ENCODE data around the gene CST3. TPM values are rescaled to one million over a fixed set of nuclear protein-coding genes. Genes with fewer than 3 reads are reported as not detected.
"Not testable (repeated sequence)": the region's sequence is repeated elsewhere in the genome, so short reads cannot be mapped to it uniquely, and the experiment has no call there.

Gene CST3
- total RNA-seq, 2 experiments from 2014 or later, result 1.0 to 1.4 TPM

DNA sequence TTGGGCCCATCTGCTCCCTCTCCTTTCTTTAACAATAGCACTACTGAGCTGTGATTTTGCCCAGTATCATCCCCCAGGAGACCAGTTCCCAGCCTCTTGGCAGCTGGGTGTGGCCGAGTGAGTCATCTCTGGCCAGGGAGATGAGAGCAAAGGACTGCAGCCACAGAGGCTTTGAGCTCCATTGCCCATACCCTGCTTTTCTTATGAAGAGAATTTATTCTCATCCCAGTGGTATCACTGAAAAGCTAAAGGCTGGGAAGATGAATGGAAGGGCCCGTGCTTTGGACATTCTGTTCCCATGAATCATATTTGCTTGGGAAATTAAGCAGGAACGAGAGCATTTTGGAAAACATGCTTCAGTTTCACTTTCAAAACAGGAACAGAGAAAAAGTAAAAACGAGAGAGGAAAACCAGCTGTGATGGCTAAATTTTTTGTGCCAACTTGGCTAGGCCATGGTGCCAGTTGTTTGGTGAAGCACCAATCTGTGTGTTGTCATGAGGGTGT lies 14.9 kb downstream of the CST3 start:
- H3K4me1 Mint-ChIP-seq, result no peaks in the 10 kb centered on the region
- intact Hi-C loops (cut with DNase I, micrococcal nuclease), result no loop called here
- CTCF ChIA-PET, result no interaction called here
- H3K4me3 Mint-ChIP-seq, result no peak overlapping the region
- ATAC-seq, result no peak
- POLR2A ChIA-PET, result no interaction called here
- H3K9me3 Mint-ChIP-seq (ENCODE audit: low read depth), result no peaks in the 10 kb centered on the region
- DNase-seq, result no peak
- H3K27me3 Mint-ChIP-seq, result peaks cover 18% of the 10 kb centered on the region
- H3K27ac Mint-ChIP-seq, result no peak overlapping the region
- no peaks in the 10 kb centered on the region for H3K36me3 Mint-ChIP-seq (ENCODE audit: low read depth)

DNA sequence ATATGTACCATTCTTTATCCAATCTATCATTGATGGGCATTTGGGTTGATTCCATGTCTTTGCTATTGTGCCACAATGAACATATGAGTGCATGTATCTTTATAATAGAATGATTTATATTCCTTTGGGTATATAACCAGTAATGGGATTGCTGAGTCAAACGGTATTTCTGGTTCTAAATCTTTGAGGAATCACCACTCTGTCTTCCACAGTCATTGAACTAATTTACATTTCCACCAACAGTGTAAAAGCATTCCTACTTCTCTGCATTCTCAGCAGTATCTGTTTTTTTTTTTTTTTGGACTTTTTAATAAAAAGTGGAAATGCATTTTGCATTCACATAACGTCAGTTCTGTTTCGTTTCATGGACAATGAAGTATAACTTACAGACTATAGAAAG lies 15.4 kb downstream of the CST3 start:
- H3K9me3 Mint-ChIP-seq (ENCODE audit: low read depth); intact Hi-C loops (cut with DNase I, micrococcal nuclease); H3K27ac Mint-ChIP-seq; H3K36me3 Mint-ChIP-seq (ENCODE audit: low read depth); ATAC-seq; POLR2A ChIA-PET; H3K4me1 Mint-ChIP-seq; DNase-seq; CTCF ChIA-PET; H3K4me3 Mint-ChIP-seq: not testable (repeated sequence)
- peaks cover 18% of the 10 kb centered on the region for H3K27me3 Mint-ChIP-seq

DNA sequence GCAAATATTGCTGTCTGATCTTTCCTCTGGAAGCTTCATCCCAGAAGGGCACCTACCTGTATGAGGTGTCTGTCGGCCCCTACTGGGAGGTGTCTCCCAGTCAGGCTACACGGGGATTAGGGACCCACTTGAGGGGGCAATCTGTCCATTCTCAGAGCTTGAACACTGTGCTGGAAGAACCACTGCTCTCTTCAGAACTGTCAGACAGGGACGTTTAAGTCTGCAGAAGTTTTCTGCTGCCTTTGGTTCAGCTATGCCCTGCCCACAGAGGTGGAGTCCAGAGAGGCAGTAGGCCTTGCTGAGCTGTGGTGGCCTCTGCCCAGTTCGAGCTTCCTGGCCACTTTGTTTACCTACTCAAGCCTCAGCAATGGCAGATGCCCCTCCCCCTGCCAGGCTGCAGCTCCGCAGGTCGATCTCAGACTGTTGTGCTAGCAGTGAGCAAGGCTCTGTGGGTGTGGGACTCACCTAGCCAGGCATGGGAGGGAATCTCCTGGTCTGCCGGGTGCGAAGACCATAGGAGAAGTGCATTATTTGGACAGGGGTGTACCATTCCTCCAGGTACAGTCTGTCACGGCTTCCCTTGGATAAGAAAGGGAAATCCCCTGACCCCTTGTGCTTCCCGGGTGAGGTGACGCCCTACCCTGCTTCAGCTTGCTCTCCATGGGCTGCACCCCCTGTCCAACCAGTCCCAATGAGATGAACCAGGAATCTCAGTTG lies 16.9 kb downstream of the CST3 start:
- not testable (repeated sequence) for DNase-seq

DNA sequence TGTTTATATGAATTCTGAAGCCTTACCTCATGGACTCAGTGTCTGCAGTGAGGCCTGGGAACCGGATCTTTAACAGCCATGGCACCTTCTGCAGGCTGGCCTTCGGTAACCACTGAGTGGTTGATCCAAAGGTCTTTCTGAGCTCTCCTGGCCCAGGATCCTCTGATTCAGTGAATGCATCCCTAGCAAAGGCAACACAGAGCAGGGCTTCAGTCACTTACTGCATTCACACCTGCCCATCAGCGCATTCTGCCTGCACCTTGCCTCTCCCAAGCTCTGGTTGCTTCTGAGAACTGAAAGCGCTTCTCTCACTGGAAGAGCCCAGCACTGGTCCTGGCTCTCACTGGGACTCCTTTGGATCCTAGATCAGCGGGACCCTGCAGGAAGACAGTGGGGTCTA lies 23.6 kb downstream of the CST3 start:
- ChIA-PET POLR2A (no interaction called here), CTCF (no interaction called here)
- DNase-seq (no peak), ATAC-seq (no peak)
- Mint-ChIP-seq H3K9me3 (ENCODE audit: low read depth) (no peaks in the 10 kb centered on the region), H3K36me3 (ENCODE audit: low read depth) (no peaks in the 10 kb centered on the region), H3K27me3 (peaks cover 7% of the 10 kb centered on the region), H3K4me3 (no peak overlapping the region), H3K4me1 (no peaks in the 10 kb centered on the region), H3K27ac (no peak overlapping the region)
- intact Hi-C loops (cut with DNase I, micrococcal nuclease), result no loop called here

More for the DNA sequence above, 16.9 kb downstream of the CST3 start:
- H3K4me3 Mint-ChIP-seq; H3K9me3 Mint-ChIP-seq (ENCODE audit: low read depth); H3K27ac Mint-ChIP-seq; POLR2A ChIA-PET; H3K4me1 Mint-ChIP-seq; ATAC-seq; CTCF ChIA-PET; intact Hi-C loops (cut with DNase I, micrococcal nuclease); H3K36me3 Mint-ChIP-seq (ENCODE audit: low read depth): not testable (repeated sequence)
- peaks cover 19% of the 10 kb centered on the region for H3K27me3 Mint-ChIP-seq

DNA sequence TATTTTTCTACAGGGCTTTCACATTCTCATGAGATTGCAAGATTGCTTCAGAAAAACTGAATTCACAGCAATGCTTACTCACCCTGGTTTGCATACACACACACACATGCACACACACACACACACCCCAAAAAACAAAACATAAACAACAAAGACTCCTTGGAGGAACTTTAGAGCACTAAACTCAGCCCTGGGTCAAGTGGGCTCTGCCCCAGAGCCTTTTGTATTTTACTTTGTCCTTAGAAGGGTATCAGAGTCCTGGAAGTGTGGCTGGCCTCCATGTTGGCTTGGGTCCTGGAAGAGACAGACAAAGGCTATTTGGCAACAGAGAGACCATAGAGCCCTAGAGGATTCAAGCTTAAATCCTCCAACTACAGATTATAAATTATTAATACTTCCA lies 24.1 kb downstream of the CST3 start:
- Mint-ChIP-seq H3K4me1 (no peaks in the 10 kb centered on the region), H3K4me3 (no peak overlapping the region), H3K36me3 (ENCODE audit: low read depth) (no peaks in the 10 kb centered on the region), H3K27ac (no peak overlapping the region), H3K9me3 (ENCODE audit: low read depth) (no peaks in the 10 kb centered on the region), H3K27me3 (peaks cover 6% of the 10 kb centered on the region)
- DNase-seq, result no peak
- ChIA-PET CTCF (no interaction called here), POLR2A (no interaction called here)
- ATAC-seq, result no peak
- intact Hi-C loops (cut with DNase I, micrococcal nuclease), result no loop called here

DNA sequence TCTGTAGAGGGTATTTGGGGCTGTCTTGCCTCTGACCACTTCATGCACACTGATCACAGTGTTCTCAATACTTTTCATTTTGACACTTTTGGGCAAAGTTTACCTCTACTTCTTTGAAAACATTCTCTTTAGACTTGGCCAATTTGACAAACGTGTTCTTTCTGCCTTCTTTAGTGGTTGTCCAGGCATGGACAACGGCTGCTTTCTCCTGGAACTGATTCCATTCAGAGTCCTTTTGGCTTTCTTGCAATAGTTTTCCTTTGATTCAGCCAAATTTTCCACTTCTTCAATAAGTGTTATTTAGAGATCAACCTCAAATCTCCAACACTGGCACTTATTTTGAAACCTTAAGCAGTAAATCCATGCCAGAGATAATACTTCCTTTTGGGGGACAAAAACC lies 25.4 kb downstream of the CST3 start:
- no peak overlapping the region for H3K27ac Mint-ChIP-seq
- ChIA-PET POLR2A (no interaction called here), CTCF (interaction anchor here (0.8 kb wide), 1 partner anchor 76 kb away, joined by 3 read pairs; no protein-coding TSS in a partner anchor)
- H3K9me3 Mint-ChIP-seq (ENCODE audit: low read depth), result no peaks in the 10 kb centered on the region
- no peak for ATAC-seq
- DNase-seq, result no peak
- no peaks in the 10 kb centered on the region for H3K4me1 Mint-ChIP-seq
- peaks cover 2% of the 10 kb centered on the region for H3K27me3 Mint-ChIP-seq
- no peak overlapping the region for H3K4me3 Mint-ChIP-seq
- intact Hi-C loops (cut with DNase I, micrococcal nuclease), result no loop called here
- H3K36me3 Mint-ChIP-seq (ENCODE audit: low read depth), result no peaks in the 10 kb centered on the region

- H3K27me3 Mint-ChIP-seq, result no peaks in the 10 kb centered on the region
- no peak overlapping the region for H3K4me3 Mint-ChIP-seq
- no peak for ATAC-seq
- no peaks in the 10 kb centered on the region for H3K36me3 Mint-ChIP-seq (ENCODE audit: low read depth)
- H3K4me1 Mint-ChIP-seq, result no peaks in the 10 kb centered on the region
- H3K27ac Mint-ChIP-seq, result no peak overlapping the region
- intact Hi-C loops (cut with DNase I, micrococcal nuclease), result loop anchor here in 1 of 2 experiments (5.0 kb wide), 1 partner anchor 257 kb away; the partner anchor contains the start of gene NXT1
- H3K9me3 Mint-ChIP-seq (ENCODE audit: low read depth), result no peaks in the 10 kb centered on the region
- ChIA-PET POLR2A (no interaction called here), CTCF (interaction anchor here (1.1 to 5.2 kb wide), 3 partner anchors 164 to 389 kb away, joined by 3 to 28 read pairs (median 3); no protein-coding TSS in a partner anchor)
- no peak for DNase-seq
Observed at GRCh38 chr20:23609486-23610109, 28.2 kb downstream of the CST3 start.

DNA sequence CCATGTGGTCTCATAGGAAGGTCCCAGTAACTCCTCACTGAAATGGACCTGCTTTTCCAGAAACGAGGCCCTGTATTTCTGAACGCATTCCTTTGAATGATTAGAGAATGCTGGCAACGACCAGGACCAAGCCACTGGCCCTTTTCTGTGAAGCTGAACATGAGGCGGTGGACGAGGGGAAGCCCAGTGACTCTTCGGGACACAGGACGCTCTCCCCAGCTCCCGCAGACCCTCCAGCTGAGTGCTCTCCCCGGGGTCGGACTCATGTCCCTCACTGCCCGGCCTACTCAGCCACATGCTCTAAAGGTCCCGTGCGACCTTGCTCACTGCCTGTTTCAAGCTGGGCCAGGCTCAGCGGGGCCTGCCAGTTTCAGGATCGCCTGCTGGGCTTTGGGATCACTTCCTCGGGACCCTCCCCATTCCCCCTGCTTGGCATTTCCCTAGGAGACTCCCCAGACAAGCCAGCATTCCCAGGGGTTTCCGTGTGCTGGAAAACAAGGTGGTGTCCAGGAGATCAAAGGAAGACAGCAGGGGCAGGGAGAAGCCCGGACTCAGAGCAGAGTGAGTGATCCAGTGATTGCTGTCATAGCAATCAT lies 29.4 kb downstream of the CST3 start:
- DNase-seq (no peak), ATAC-seq (no peak)
- intact Hi-C loops (cut with DNase I, micrococcal nuclease), result loop anchor here in 1 of 2 experiments (5.0 kb wide), 1 partner anchor 256 kb away; the partner anchor contains the start of gene NXT1
- ChIA-PET CTCF (interaction anchor here (0.6 to 5.2 kb wide), 3 partner anchors 165 to 388 kb away, joined by 3 to 28 read pairs (median 9); no protein-coding TSS in a partner anchor), POLR2A (no interaction called here)
- H3K4me1 Mint-ChIP-seq, result no peaks in the 10 kb centered on the region
- no peaks in the 10 kb centered on the region for H3K9me3 Mint-ChIP-seq (ENCODE audit: low read depth)
- H3K27me3 Mint-ChIP-seq, result no peaks in the 10 kb centered on the region
- no peak overlapping the region for H3K4me3 Mint-ChIP-seq
- H3K27ac Mint-ChIP-seq, result no peak overlapping the region
- H3K36me3 Mint-ChIP-seq (ENCODE audit: low read depth), result no peaks in the 10 kb centered on the region

DNA sequence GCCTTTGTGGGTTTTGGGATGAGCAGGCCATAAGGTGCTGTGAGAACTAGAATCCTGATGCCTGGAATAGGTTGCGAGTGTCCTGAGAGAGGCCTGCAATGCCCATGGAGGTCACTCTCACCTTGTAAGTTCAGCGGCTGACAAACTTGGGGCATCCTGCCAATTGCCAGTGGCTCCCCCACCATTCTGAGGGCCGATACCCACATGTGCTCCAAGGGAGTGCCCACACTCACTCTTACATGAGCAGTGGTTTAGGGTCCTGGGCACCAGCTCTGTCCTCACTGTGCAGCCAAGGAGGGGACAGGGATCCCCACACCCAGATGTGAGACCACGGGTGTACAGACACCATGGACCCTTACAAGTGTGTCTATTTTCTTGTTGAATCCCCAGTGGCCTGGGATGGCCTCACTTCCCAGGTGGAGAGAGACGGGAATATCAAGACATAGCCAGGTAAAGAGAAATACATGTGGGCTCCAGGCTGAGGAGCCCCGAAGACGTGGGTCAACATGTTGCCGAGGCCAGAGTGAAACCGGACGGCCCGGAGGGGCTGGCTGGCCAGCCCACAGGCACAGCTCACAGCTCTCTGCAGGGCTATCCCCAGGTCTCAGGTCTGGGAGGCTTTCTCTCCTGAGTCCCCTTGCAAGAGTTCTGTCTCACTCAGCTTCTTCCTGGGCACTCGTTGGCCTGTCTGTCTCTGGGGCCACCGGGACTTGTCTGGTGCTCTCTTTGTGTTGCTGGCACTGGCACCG lies 30.1 kb downstream of the CST3 start:
- Mint-ChIP-seq H3K27me3 (no peaks in the 10 kb centered on the region), H3K36me3 (ENCODE audit: low read depth) (no peaks in the 10 kb centered on the region), H3K9me3 (ENCODE audit: low read depth) (no peaks in the 10 kb centered on the region), H3K4me3 (no peak overlapping the region), H3K27ac (no peak overlapping the region), H3K4me1 (no peaks in the 10 kb centered on the region)
- DNase-seq, result no peak
- intact Hi-C loops (cut with DNase I, micrococcal nuclease), result loop anchor here in 1 of 2 experiments (5.0 kb wide), 1 partner anchor 255 kb away; the partner anchor contains the start of gene NXT1
- no peak for ATAC-seq
- ChIA-PET CTCF (interaction anchor here (1.0 to 5.2 kb wide), 3 partner anchors 9 to 165 kb away, joined by 3 to 28 read pairs (median 4); no protein-coding TSS in a partner anchor), POLR2A (no interaction called here)

DNA sequence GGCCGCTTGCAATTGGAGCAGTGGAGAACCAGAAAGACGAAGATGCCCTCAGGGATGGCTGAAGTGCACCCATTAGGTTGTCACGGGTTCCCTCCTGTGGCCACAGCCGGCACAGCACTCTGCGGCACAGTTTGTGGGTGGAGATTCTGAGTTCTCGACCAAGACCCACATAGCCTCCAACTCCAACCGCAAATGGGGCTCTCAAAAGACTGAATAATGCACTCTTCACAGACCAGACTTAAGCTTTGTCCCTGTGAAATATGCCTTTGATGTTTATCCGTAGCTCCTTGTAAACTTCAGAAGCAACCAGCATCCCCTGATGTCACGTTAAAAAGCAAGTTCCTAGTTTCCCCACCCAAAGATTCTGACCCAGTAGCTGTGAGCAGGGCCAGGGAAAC lies 31.1 kb downstream of the CST3 start:
- ChIA-PET CTCF (interaction anchor here (1.0 to 5.2 kb wide), 4 partner anchors 8 to 164 kb away, joined by 3 to 28 read pairs (median 4); no protein-coding TSS in a partner anchor), POLR2A (no interaction called here)
- Mint-ChIP-seq H3K27me3 (no peaks in the 10 kb centered on the region), H3K4me1 (no peaks in the 10 kb centered on the region), H3K36me3 (ENCODE audit: low read depth) (no peaks in the 10 kb centered on the region), H3K27ac (no peak overlapping the region), H3K4me3 (no peak overlapping the region), H3K9me3 (ENCODE audit: low read depth) (no peaks in the 10 kb centered on the region)
- peak; percentile 83 for DNase-seq
- intact Hi-C loops (cut with DNase I, micrococcal nuclease), result loop anchor here (1.0 to 5.0 kb wide), 2 partner anchors 165 to 254 kb away; partner anchors contain the start of gene NXT1 (in 1 of the 2)
- ATAC-seq, result peak; percentile 84

Measured in activated CD4-positive, alpha-beta T cell treated with anti-CD3 and anti-CD28 coated beads for 36 hours (primary cell).